ENCODE results near the gene CSAD.
"Not testable (repeated sequence)": the region's sequence is repeated elsewhere in the genome, so short reads cannot be mapped to it uniquely, and the experiment has no call there.

CSAD gene

DNA sequence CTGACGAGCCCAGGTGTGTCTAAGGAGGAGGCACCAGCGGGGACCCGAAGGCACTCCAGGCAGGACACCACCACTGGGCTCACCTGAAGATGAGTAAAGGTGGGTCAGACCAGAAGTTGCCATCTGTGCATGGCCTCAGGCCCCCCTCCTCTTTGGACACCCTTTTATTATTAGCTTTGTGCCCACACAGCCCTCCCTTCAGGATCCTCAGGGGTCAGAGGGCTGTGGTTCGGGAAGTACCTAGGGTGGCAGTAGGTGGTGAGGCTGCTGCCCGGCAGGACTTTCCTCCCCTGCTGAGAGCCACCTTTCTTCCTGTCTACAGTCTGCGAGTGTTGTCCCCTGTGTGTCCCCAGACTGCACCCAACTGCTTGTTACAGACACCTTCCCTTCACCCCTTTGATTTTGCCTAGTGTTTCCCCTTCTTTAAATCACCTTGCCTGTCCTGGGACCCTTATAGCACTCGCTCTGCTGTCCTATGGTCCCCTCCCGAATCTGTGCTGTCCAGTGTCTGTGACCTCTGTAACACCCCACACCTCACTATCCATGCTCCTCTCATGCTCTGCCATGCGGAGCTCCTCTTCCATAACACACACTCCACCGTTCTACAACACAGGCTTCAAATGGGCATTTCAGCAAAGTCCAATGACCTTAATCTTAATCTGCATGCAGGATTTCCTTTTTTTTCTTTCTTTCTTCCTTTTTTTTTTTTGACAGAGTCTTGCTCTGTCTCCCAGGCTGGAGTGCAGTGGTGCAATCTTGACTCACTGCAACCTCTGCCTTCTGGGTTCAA, 51.8 kb downstream of the CSAD start:
- no peak for DNase-seq

DNA sequence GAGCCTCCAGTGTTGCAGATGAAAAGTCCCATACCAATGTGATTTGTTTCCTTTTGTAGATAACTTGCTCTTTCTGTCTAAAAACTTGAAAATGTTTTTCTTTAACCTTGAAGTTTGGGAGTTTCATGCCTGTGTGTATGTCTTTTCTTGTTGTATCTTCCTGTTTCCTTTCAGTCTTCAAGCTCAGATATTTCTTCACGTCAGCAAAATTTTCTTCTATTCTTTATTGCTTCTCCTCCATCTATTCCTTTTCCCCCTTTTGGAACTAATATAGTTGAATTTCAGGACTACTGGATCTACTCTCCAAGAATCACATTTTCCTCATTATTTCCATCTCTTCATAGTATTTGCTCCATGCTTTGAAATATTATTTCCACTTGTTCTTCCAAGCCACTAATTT, 53.6 kb downstream of the CSAD start:
- no peak for DNase-seq

DNA sequence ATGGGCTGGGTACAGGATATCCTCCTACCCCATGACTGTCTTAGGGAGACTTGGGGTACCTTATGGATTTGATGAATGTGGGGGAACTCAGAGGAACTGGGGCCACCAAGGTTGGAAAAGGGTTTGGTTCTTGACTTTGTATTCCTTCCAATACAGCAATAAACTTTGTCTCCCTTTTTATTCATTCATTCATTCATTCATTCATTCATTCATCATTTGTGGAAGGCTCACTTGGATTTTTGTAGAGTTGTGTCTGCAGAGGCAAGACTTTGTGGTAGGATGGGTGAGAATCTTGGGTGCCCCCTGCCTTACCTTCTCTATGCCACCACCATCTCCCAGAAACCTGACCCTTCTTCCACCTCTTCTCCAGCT, 56.4 kb downstream of the CSAD start:
- no peak for DNase-seq

DNA sequence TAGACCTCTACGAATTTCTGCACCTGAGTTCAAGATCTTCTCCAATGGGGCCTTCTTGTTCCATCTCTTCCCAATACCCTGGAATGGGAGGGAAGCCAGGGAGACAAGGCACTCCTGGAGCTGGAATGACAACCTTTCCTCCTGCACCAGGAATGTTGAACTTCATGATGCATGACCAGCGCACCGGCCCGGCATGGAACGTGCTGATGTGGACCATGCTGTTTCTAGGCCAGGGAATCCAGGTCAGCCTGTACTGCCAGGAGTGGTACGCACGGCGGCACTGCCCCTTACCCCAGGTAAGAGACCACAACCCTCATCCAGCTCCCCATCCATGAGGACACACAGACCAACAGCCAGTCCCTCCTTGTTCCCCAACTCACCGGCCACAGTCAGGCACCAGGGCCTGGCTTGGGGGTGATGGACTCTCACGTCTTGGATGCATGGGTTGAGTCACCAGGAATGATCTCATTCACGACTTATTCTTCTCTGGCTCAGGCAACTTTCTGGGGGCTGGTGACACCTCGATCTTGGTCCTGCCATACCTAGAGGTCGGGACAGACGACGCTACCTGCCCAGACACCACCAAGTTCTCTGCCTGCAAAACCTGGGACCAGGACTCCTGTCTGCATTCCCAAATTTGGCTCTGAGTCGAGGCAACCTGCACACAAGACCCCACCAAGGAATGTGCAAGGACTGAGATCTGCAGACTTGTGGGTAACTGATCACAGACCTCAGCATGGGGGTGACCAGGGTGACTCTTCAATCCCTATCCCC, 57.0 kb downstream of the CSAD start:
- no peak for DNase-seq

DNA sequence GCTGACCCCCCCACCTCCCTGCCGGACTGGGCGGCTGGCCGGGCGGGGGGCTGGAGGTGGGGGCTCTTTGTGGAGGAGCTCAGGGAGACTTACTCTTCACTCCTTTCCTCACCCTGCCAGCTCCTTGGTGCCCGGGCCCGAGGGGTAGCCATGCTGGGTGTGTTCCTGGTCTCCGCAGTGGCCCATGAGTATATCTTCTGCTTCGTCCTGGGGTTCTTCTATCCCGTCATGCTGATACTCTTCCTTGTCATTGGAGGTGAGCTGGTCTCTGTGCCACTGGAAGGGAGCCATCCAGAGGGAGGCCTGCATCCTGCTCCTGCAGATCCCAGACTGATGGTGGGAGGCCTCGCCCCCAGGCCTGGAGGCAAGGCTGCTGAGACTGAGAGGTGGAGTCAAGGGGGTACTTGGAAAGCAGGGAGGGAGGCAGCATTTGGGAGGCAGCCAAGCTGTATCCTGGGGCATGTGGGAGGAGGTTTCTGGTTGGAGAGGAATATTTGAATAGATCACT, 57.7 kb downstream of the CSAD start:
- DNase-seq = peak; percentile 42

DNA sequence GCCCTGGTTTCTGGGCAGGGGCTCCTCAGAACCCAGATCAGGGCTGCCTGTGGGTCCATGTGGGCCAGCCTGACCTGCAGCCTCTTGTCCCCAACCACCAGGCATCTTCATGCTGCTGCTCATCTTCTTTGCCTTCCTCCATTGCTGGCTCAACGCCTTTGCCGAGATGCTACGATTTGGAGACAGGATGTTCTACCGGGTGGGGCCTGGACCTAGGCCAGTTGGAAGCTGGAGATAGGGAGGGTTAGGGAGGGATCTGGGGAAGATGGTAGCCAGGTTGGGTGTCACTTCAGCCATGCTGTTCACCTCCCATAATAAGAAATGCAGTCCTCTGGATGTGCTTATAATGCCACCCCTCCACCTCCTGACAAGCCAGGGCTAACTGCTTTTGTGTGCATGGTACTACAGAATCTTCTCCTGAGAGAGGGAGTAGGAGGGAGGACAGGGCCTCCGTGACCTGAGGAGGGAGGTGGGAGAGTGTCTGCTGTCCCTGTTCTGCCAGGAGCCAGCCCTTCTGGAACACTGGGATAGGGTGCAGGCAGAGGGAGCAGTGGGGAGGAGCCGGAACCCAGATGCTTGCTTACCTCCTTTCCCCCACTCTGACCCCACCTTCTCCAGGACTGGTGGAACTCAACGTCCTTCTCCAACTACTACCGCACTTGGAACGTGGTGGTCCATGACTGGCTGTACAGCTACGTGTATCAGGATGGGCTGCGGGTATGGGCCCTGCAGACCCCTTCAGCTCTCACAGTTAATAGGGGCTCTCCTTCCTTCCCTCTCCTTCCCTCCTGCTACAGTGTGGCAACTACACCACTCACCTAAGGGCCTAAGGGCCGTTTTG, 59.8 kb downstream of the CSAD start:
- DNase-seq = no peak

DNA sequence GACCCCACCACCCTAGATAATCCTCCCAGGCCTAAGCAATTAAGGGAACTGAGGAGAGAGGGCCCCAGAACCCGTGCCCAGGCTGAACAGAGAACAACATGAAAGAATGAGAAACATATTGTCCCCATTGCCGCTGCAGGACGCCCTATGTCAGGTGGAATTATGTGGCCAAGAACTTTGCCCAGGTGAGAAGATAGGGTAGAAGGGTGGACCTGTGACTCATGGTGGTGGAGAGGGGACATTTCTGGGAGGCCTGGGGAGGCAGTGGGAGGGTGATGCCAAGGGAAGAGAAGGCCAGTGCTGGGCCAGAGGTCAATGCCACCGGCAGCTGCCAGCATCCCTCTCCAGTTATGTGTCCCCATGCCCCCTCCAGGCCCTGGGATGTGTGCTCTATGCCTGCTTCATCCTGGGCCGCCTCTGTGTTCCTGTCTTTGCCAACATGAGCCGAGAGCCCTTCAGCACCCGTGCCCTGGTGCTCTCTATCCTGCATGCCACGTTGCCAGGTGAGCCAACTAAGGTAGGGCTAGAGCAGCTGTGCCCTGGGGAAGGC, 61.9 kb downstream of the CSAD start:
- no peak for DNase-seq

DNA sequence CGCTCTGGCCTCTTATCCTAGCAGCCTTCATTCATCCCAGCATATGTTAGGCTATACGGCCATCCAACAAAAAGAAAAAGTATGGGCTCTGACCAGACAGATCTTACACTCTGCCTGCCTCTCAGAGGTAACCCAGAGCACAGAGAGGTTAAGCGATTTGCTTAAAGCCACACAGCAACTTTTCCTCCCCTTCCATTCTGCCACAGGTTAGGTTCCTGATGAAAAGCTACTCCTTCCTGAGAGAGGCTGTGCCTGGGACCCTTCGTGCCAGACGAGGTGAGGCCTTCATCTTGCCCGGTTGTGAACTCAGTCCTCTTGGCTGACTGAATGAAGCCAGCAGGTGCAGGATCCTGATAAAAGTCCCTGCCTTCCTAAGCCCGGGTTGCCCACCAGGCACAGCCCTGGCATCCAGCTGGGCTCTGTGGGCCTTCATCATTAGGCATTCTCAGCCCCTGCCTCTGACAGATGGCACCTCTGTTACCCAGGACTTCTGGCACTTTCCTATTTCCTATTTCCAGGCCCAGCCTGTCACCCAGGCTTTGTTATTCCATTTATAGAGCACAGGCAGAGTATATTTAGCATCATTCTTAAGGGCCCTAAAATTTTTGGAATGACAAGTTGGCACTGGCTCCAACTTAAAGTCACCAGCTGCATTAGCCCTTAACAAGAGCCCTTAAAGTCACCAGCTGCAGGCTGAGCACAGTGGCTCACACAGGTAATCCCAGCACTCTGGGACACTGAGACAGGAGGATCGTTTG, 64.7 kb downstream of the CSAD start:
- DNase-seq = no peak

DNA sequence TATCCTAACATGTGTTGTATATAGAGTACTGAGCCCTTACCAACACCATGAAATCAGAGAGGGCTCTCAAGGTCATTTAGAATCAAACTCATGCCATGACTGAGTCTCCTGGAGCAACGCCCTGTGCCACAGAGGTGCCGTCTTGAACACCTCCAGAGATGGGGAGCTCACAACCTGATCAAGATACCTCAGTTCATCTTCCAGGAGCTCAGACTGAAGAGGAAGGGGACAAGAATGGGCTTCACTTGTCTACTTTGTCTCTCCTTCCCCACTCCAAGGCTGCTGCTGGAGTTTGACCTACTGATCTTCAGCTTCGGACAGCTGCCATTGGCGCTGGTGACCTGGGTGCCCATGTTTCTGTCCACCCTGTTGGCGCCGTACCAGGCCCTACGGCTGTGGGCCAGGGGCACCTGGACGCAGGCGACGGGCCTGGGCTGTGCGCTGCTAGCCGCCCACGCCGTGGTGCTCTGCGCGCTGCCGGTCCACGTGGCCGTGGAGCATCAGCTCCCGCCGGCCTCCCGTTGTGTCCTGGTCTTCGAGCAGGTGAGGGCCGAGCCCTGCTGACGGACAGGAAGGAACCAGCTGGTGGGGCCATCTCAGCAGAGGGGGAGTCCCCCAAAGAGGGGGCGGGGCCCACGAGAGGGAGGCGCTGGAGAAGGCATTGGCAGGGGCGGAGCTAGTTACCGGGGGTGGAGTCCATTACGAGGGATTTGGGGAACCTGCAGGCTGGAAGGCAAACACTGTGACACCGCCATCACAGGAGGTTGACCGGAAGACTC, 65.4 kb downstream of the CSAD start:
- no peak for DNase-seq

DNA sequence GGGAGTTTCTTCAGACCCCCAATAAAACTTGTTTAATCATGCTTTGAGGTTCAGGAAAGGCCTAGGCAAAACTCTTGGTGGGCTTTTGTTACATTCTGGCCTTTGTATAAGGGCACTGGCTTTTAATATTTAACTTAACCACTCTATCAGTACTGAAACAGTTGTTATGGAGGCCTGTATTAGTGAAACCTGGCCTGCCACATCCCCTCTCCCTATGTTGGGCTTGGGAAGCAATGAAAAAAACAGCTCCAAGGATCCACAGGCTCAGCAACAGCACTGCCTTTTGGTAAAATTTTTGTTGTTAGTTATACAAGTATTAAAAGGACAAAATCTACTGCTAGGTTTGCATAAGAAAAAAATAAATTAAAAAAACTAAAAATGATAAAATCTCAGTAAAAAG, 66.8 kb downstream of the CSAD start:
- no peak for DNase-seq

DNA sequence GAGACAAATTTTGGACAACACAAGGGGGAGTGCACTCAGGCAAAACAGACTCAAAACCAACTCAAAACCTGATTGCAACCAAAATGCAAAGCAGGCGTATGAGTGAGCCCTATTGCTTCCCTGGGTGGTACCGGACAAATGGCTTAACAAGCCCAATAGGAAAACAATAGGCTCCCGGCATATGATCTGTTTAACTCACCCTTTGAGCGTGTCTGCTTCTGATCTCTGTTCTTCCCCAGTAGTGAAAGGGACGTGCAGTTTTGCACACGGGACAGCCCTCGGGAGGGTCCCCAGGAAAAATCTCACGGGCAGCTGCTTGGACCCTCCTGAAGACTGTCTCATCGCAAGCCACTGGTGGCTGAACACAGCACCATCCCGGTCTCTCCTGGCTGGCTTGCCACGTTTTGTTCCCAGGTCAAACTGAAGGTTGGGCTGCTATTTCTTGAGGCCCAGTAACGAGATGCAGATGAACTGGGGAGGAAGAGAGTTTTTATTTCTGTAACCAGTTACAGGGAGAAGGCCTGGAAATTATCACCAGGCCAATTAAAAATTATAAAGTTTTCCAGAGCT, 67.5 kb downstream of the CSAD start:
- DNase-seq = no peak

DNA sequence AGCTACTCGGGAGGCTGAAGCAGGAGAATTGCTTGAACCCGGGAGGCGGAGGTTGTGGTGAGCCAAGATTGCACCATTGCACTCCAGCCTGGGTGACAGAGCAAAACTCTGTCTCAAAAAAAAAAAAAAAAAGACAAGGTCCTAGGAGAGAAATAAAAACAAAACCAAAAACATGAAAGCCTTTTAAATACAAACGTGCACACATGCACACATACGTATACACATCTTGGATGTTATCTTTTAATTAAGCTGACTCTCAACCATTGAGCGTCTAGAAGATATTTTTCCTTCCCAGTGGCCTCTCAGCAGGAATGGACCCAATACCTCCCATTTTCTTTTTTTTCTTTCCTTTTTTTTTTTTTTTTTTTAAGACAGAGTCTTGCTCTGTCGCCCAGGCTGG, 68.3 kb downstream of the CSAD start:
- not testable (repeated sequence) for DNase-seq

All from NCI-H2029 (cell line).